GM12878 (cell line): ENCODE measurements around the gene MAPK8IP1. TPM values are rescaled to one million over a fixed set of nuclear protein-coding genes. Genes with fewer than 3 reads are reported as not detected.

Experiments used
- ATAC-seq: fragments of 200-7000 bp; cut with Tn5 transposase; 3 replicates; pipeline ENCODE4 v1.9.1; 2020; ENCODE audit warnings: mild to moderate bottlenecking, moderate library complexity
- BruUV-seq: library from RNA; stranded (reverse); fragments of 400-500 nt; replicated peaks from 2 replicates; lab custom pipeline; 2021; lab: Mats Ljungman, UMichigan
- CTCF ChIA-PET: fragments of 300-600 bp; sonication (Branson Sonifier 250); formaldehyde crosslinking; extraction: SDS; loops from one replicate; lab custom pipeline; 2021; ENCODE audit warnings: inconsistent platforms; lab: Yijun Ruan, JAX
- POLR2A ChIA-PET: fragments of 350-600 bp; formaldehyde crosslinking; extraction: SDS; loops from one replicate; lab custom pipeline; 2021; ENCODE audit warnings: inconsistent platforms; lab: Charles Lee
- RAD21 ChIA-PET: fragments of 300-600 bp; sonication (Branson Sonifier 250); formaldehyde crosslinking; loops from one replicate; lab custom pipeline; 2023; ENCODE audit warnings: antibody characterized with exemption; ENCODE audit not compliant: unreplicated experiment; lab: Charles Lee
- SMC1A ChIA-PET: fragments of 300-600 bp; sonication (Branson Sonifier 250); formaldehyde crosslinking; loops from one replicate; lab custom pipeline; 2023; ENCODE audit not compliant: unreplicated experiment, uncharacterized antibody; lab: Charles Lee
- DNase-seq: peaks from one replicate; pipeline ENCODE4 v3.0.0-alpha.2; 2011; ENCODE audit warnings: low read depth, low spot score
- FAIRE-seq: peaks from 3 replicates; lab custom pipeline; 2011; peaks lifted over from hg19 to GRCh38; lab: Jason Lieb, UNC
- H2AFZ ChIP-seq: 2 replicates; pipeline ENCODE4 v1.6.0; 2011; ENCODE audit warnings: low read depth, low read length, control low read depth; ENCODE audit not compliant: control insufficient read depth
- H3K27ac ChIP-seq: 2 replicates; pipeline ENCODE4 v1.5.1; 2011; ENCODE audit warnings: control low read depth; ENCODE audit not compliant: control insufficient read depth, insufficient read depth
- H3K27me3 ChIP-seq, 2 experiments: replicated peaks in 1 of 2; 2 replicates each; pipeline versions ENCODE4 v1.6.0 to v1.6.1; 2011; ENCODE audit warnings: low read length in 1 of 2; ENCODE audit not compliant: control insufficient read depth in 2 of 2, insufficient read depth in 2 of 2
- H3K36me3 ChIP-seq, 2 experiments: 2 replicates each; pipeline ENCODE4 v1.5.1; 2011; ENCODE audit warnings: low read length in 1 of 2; ENCODE audit not compliant: control insufficient read depth in 2 of 2, insufficient read depth in 2 of 2
- H3K4me1 ChIP-seq: 2 replicates; pipeline ENCODE4 v1.6.1; 2011; ENCODE audit warnings: mild to moderate bottlenecking, low read length, moderate library complexity, mixed read lengths; ENCODE audit not compliant: control insufficient read depth, insufficient read depth
- H3K4me2 ChIP-seq: 2 replicates; pipeline ENCODE4 v1.6.0; 2011; ENCODE audit warnings: control low read depth; ENCODE audit not compliant: control insufficient read depth, insufficient read depth
- H3K4me3 ChIP-seq: fragments of 200-600 bp; sonication (generic); 2 replicates; pipeline ENCODE4 v1.5.1; 2016
- H3K79me2 ChIP-seq: 2 replicates; pipeline ENCODE4 v1.6.0; 2011; ENCODE audit warnings: low read length; ENCODE audit not compliant: control insufficient read depth, insufficient read depth
- H3K9ac ChIP-seq: 2 replicates; pipeline ENCODE4 v1.8.0; 2011; ENCODE audit warnings: low read length, control low read depth, mixed read lengths; ENCODE audit not compliant: control insufficient read depth, insufficient read depth
- H3K9me3 ChIP-seq: replicated peaks from 3 replicates; pipeline ENCODE4 v1.5.1; 2011; ENCODE audit warnings: mild to moderate bottlenecking, low read length; ENCODE audit not compliant: control insufficient read depth, insufficient read depth
- H4K20me1 ChIP-seq: 2 replicates; pipeline ENCODE4 v1.6.0; 2011; ENCODE audit not compliant: control insufficient read depth, insufficient read depth
- ATF7 ChIP-seq: fragments of 450-650 bp; IDR thresholded peaks from 2 replicates; pipeline ENCODE4 v1.6.1; 2016; ENCODE audit warnings: low read depth, mild to moderate bottlenecking
- DPF2 ChIP-seq: fragments of 450-650 bp; IDR thresholded peaks from 2 replicates; pipeline ENCODE4 v1.6.1; 2017; ENCODE audit warnings: mild to moderate bottlenecking
- HCFC1 ChIP-seq: fragments of 150-350 bp; IDR thresholded peaks from 2 replicates; pipeline ENCODE4 v1.6.1; 2014; ENCODE audit warnings: low read length
- POLR2A ChIP-seq: IDR thresholded peaks from 2 replicates; pipeline ENCODE4 v1.6.1; 2011; ENCODE audit warnings: low read depth, mild to moderate bottlenecking, low read length
- SUZ12 ChIP-seq: fragments of 200-600 bp; sonication (generic); IDR thresholded peaks from one replicate; pipeline ENCODE4 v1.6.1; 2018; ENCODE audit warnings: antibody characterized with exemption, mild to moderate bottlenecking; ENCODE audit not compliant: unreplicated experiment
- TCF3 ChIP-seq: IDR thresholded peaks from 2 replicates; pipeline ENCODE4 v1.6.1; 2012; ENCODE audit warnings: low read depth, mild to moderate bottlenecking, low read length, borderline replicate concordance; ENCODE audit not compliant: insufficient read depth
- WGBS: methylation state at CpG from one replicate; pipeline ENCODE4 v1.1.6; 2016; ENCODE audit warnings: low lambda C conversion rate; ENCODE audit not compliant: insufficient replicate concordance, insufficient coverage; ENCODE audit errors: missing lambda C conversion rate; 5-methylcytosine and 5-hydroxymethylcytosine counted together
- in situ Hi-C: fragments of 300-500 bp; cut with MboI; formaldehyde crosslinking; loops from 9 replicates; pipeline ENCODE4 v1.14.3; 2018; ENCODE audit warnings: mixed read lengths
- intact Hi-C: fragments of 100-400 bp; cut with micrococcal nuclease; formaldehyde crosslinking; loops from one replicate; pipeline ENCODE4 v1.14.2; 2022; ENCODE audit not compliant: unreplicated experiment
- polyA plus RNA-seq, 11 experiments: library from polyadenylated mRNA; depleted of rRNA in 4 of 11; unstranded in 6 of 11; stranded (reverse) in 5 of 11; fragments of >200 nt; fragmentation: Nextera tagmentation in 4 of 11; fragmentation: Illumina TruSeq in 1 of 11; extraction: Ambion mirVana in 4 of 11; extraction: Trizol in 1 of 11; gene quantifications; 1 replicate in 1 of 11; 2 replicates in 10 of 11; pipeline versions ENCODE4 v1.2.1 to v1.2.3, GENCODE V29; 2011 to 2016; ENCODE audit warnings: inconsistent platforms in 2 of 11, missing spikeins in 2 of 11, low read depth in 1 of 11
- total RNA-seq, 4 experiments: library from RNA; depleted of rRNA in 3 of 4; stranded (reverse); fragments of >200 nt in 3 of 4; fragmentation: Illumina TruSeq in 1 of 4; extraction: Trizol in 1 of 4; gene quantifications; 2 replicates each; pipeline versions ENCODE4 v1.2.1 to v1.2.3, GENCODE V29; 2013 to 2021

The MAPK8IP1 gene
- total and polyA plus RNA-seq, 10 of the 15 experiments (the other 5 are each of a cell fraction or from before 2014, with no cell fraction given): 0.04 to 0.44 (median 0.11) TPM; not detected in 2

GRCh38 chr11:45921561-45922424 lies 36.3 kb downstream of the MAPK8IP1 start:
- no peak for TF ChIP-seq POLR2A
- TF ChIP-seq TCF3: no peak
- no peak for TF ChIP-seq HCFC1
- no peak for TF ChIP-seq ATF7
- peak; percentile 94 for TF ChIP-seq SUZ12
- TF ChIP-seq DPF2: no peak
- Histone ChIP-seq H3K27me3 (peaks cover 6 to 18% of the 10 kb centered on the region in 2 experiments; a peak in 3 of 4 replicates), H3K4me1 (peaks cover 9% of the 10 kb centered on the region), H3K36me3 (no peaks in the 10 kb centered on the region), H3K27ac (no peak overlapping the region), H3K79me2 (peaks cover 9% of the 10 kb centered on the region), H3K9me3 (no peaks in the 10 kb centered on the region; the same call in 2 of the 3 replicates), H2AFZ (no peak overlapping the region), H3K9ac (no peak overlapping the region), H3K4me3 (no peak overlapping the region; the same call in 1 of the 2 replicates), H3K4me2 (peak overlapping the region; percentile 66; the same call in 1 of the 2 replicates), H4K20me1 (no peaks in the 10 kb centered on the region)
- SMC1A ChIA-PET: no interaction called here
- no peak for ATAC-seq
- 44% methylated on average over 51 of the region's 54 CpGs for WGBS
- FAIRE-seq: no peak
- DNase-seq: no peak
- in situ Hi-C loops: no loop called here
- POLR2A ChIA-PET: no interaction called here
- CTCF ChIA-PET: interaction anchor here (0.8 kb wide), 1 partner anchor 49 kb away, joined by 3 read pairs; no protein-coding TSS in a partner anchor
- RAD21 ChIA-PET: interaction anchor here (0.6 kb wide), 1 partner anchor 13 kb away, joined by 4 read pairs; no protein-coding TSS in a partner anchor
- no TSS peak for BruUV-seq
- intact Hi-C loops: no loop called here
